GM21423 (cell line): Measurements from ENCODE around the gene GPR108.
"Not testable (repeated sequence)": the region's sequence is repeated elsewhere in the genome, so short reads cannot be mapped to it uniquely, and the experiment has no call there.

Source experiments
- ATAC-seq: cut with Tn5 transposase; IDR thresholded peaks from one replicate; pipeline ENCODE4 v1.9.1; 2021; ENCODE audit warnings: mild to moderate bottlenecking, moderate library complexity; ENCODE audit not compliant: unreplicated experiment

Gene GPR108

DNA sequence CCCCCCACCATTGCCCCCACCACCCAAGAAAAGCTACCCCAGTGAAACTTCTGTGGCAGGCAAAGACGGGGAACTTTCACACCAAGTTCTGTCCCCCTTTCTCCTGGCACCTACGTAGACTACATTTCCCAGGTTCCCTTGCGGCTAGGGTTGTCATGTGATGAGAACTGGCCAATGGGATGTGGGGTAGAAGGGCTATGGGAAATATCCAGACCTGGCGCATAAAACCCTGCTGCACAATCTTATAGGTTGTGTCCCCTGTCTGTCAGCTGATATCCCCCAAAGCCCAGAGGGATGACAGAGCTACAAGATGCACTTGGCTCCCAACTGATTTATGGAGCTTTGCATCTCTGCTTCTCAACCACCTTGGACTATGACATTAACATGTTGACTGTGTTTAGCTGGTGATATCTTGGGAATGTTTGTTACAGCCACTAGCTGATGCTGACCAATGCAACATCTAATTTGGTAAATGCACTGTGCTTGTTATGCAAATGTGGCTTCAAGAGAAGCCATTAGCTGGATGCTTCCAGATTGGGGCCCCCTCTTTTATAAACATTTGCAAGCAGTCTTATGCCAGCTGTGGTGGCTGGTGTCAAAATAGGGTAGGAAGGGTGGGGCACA lies 23.8 kb upstream of the GPR108 start:
- no peak for ATAC-seq

DNA sequence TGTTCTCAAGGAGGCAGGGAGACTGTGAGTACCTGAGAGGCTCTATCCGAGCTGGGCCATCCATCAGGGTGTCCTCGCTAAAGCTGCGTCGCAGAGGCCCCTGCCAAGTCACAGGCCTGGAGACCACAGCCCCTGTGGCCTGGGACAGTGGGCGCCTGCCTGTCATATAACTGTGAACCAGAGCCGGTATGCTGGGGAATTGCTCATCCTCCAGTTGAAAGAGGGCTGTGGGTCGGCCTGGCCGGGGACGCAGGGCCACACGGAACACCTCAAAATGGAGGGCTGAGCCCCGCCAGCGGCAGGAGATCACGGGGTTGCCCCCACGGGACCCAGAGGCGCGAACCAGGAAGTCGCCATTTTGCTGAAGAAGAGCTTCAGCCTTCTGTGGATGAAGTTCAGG lies 23.2 kb upstream of the GPR108 start:
- ATAC-seq = no peak

DNA sequence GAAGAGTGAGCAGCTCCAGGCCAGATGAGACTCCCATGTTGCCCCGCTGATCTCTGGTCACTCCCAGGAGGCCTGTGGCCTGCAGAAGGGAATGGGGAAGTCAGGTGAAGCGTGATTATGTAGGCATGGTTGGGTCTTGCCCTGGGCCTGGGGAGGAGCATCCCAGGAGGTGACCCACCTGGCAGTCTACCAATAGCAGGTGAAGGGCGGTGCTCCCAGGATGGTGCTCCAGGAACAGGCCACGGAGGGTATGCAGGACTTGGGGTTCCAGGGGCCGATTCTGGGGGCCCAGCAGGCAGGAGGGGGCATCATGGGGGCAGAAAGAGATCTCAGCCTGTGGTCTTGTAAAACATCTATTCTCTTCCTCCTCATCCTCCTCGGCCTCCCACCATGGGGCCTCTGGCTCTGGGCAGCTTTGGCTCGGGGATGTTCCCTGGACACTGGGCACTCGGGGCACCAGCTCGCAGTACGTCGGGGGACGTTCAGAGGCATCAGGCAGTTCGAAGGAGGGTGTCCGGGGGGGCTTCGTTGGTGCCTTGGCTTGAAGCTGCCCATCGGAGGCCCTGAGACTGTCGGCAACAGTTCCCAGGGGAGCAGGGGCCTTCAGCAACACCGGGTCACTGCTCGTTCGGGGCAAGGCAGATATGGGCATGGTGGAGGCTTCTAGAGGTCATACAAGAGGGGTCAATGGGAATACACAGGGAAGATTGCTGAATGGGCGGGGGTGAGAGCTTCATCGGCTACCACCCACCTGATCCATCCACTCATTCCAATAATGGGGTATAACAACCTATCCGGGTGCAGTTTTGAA lies 17.5 kb upstream of the GPR108 start:
- no peak for ATAC-seq

DNA sequence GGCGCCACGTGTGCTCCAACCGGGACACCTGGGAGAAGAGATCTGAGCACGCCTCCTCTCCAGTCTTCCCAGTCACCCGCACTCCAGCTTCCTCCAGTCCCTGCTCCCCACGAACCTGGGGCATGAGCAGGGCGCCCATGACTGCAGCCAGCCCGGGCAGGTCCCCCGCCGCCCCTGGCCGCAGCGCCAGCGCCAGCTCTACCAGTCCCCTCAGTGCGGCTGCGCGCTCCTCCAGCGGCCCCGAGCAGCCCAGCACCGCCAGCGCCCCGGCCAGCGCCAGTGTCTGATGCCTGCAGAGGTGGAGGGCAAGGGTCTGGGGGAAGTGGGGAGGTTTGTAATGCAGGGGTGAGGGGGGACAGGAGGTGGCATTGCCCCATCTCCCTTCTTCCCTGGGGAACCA lies 16.8 kb upstream of the GPR108 start:
- ATAC-seq = no peak

DNA sequence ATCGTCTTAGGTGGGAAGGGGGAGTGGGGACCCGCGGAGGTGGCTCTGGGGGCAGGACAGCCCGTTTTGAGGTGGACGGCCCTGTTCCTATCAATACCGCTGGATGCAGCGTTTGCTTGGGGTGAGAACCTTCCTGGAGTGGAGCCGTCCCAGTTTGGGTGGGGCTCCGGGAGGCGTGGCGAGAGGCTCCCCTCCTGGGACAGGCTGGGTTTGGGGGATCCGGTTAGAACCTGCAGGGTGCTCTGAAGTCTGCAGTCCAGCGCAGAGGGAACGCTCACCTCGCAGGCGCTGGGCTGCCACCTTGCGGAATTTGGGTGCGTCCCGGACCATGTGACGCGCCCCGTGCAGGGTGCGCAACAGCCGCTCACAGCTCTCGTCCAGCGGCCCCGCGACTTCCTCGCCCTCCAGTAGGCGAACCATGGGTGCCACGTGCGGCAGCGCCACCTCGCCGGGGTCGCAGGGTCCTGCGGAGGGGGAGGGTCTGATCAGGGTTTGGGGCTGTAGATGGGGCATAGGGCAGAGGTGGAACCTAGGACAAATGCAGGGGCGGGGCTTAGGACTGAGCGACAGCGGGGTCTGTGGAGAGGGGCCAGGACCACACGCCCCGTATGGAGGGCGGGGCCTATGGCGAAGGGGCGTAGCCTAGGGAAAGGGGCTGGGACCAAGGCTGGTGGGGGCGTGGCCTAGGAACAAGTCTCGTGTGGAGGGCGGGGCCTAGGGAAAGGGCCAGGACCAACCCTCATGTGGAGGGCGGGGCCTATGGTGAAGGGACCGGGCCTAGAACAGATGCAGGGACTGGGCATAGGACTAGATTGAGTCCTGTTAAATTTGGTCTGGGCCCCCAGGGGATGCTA lies 16.0 kb upstream of the GPR108 start:
- ATAC-seq = peak; percentile 73

DNA sequence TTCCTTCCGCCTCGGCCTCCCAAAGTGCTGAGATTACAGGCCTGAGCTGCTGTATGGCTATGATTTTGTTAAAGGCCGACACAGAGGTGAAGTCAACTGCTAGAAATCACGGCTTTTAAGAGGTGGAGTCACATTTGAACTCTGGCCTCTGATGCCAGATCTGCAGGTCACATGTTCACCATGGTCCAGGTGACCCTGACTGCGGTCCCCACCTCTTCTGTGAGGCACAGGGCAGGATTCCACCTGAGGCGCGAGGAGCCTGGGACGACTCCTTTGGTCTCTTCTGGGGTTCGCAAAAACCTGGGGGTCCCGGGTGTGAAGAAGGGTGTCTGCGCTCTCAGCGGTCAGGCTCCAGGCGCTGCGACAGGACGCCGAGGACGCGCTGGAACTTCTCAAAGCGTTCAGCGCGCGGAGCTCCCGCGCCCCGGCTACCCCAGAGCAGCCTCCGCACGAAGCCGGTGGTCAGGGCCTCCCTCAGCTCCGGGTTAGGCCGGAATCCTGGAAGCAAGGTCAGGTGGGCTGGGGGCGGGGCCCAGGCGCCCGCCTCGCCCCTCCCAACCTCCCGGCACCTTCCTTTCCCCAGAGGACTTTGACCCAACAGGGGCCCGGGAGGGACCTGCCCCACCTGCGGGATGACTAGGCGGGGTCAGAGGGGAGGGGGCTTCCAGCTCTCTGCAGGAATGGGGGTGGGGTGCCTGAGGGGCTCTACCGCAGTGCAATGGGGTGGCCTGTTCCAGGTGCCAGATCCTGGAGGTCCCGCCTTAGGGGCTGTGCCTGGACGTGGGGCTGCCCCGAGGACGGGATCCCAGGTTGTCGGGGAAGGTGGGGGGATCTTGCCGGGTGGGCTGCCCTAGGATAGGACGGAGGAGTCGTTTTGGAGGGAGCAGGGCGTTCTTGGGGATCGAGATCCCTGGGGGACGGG lies 15.1 kb upstream of the GPR108 start:
- no peak for ATAC-seq

DNA sequence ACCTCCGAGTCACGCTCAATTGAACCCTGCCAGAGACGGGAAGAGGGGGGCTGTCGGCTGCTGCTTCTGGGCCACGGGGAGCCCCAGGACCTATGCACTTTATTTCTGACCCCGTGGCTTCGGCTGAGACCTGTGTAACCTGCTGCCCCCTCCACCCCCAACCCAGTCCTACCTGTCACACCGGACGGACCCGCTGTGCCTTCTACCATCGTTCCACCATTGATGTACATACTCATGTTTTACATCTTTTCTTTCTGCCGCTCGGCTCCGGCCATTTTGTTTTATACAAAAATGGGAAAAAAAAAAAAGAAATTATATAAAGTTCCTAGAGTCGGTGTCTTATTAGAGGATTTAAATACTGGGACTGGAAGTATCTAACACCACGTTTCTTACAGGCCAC lies 13.8 kb upstream of the GPR108 start:
- ATAC-seq = no peak

DNA sequence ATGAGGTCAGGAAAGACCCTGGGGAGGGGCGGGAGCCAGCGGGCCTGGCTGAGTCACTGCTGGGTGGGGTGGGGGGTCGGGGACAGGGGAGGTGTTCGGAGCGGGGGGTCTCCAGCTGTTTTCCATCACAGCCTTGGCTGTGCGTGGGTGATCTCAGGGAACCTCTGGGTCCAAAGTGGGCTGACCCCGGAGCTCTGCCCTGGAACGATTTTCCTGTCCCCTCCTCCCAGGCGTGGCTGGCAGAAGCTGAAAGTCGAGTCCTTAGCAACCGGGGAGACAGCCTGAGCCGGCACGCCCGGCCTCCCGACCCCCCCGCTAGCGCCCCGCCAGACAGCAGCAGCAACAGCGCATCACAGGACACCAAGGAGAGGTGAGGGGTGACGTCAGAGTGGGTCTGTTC lies 12.7 kb upstream of the GPR108 start:
- ATAC-seq = no peak

DNA sequence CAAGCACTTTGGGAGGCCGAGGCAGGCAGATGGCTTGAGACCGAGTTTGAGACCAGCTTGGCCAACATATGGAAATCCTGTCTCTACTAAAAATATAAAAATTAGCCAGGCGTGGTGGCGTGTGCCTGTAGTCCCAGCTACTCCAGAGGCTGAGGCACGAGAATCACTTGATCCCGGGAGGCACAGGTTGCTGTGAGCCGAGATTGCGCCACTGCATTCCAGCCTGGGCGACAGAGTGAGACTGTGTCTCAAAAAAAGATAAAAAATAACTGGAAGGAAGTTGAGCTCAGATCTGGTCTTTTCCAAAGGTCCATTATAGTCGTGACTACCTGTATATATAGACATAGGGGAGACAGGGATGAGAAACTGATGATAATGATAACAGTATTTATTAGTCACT lies 11.2 kb upstream of the GPR108 start:
- ATAC-seq = not testable (repeated sequence)

DNA sequence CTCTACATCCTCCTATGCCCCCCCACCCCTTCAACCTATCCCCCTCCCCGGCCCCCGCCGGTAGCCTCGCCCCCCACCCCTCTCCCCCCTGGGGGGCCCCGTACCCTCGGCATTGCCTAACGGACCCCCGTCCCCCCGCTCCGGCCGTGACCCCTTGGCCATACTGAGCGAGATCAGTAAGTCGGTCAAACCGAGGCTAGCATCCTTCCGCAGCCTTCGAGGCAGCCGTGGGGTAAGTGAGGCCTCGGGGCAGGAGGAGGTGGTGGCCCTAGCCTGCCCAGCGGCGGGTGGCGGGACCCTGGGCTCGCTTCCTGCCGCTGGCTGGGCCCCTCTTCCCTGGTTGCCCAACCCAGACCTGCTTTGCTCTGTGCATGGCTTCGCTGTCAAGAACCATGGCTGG lies 8.6 kb upstream of the GPR108 start:
- ATAC-seq = no peak

DNA sequence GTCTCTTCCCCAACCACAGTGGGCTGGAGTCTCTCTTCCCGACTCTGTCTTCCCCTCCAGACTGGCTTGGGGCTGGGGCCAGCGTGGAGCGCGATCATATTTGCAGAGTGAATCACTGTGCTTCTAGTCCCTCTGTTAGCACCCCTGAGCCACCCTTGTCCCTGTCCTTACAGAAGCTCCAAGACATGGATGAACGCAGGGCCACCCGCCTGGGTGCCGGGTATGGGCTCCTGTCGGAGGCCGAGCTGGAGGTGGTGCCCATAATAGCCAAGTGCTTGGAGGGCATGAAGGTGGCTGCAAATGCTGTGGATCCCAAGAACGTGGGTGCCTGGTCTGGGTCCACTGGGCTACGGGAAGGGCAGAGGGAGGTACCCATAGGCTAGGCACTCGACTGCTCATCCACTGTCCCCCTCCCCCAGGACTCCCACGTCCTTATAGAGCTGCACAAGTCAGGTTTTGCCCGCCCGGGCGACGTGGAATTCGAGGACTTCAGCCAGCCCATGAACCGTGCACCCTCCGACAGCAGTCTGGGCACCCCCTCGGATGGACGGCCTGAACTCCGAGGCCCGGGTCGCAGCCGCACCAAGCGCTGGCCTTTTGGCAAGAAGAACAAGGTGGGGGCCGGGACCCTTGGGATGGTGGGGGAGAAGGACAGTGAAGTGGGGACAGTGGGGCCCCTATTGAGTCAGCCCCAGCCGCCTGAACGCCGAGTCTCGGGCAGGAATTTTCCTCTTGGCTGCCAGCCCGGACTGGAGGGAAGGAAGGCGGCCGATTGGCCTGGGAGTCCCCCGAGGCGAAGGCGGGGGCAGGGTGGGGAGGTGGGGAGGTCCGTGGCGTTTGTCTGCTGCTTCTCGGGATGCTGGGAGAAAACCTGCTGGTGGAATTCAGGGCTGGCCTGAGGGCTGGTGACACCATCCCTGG lies 7.3 kb upstream of the GPR108 start:
- no peak for ATAC-seq

DNA sequence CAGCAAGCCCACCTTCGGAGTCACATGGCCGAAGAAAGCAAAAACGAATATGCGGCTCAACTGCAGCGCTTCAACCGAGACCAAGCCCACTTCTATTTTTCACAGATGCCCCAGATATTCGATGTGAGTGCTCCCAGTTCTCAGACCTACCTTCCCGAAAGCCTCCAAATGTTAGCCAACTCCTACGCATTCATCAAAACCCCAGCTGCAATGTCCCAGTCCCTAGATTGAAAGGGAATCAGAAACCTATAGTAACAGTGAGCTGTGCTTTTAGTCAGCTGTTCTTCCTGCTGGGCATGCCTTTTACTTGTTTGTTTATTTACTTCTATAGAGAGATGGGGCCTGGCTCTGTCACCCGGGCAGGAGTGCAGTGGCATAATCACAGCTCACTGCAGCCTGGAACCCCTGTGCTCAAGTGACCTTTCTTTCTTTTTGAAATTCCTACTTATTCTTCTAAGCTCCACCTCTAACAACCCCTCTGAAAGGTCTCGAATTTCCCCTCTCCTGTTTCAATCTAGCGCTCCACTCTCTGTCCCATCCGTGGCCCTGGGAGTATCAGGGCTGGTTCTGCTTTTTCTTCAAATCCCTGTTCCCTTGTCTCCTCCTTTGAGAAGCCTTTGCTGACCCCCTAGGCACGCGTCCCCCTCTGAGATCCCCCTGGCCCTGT lies 6.5 kb upstream of the GPR108 start:
- ATAC-seq = no peak

DNA sequence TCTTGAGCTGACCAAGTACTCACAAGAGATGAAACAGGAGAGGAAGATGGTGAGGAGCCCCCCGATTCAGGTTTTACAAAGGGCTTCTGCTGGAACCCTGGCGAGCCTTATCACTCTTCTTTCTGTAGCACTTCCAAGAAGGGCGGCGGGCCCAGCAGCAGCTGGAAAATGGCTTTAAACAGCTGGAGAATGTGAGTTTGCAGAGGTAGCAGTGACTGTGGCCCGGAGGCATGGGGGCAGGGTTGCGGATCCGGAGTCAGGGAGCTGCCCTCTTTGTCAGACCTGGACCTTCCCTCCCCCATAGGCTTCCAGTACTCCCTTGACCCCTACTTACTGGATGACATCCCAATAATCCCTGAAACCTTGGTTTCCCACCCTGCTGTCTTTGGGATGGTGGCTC lies 5.7 kb upstream of the GPR108 start:
- ATAC-seq = no peak

DNA sequence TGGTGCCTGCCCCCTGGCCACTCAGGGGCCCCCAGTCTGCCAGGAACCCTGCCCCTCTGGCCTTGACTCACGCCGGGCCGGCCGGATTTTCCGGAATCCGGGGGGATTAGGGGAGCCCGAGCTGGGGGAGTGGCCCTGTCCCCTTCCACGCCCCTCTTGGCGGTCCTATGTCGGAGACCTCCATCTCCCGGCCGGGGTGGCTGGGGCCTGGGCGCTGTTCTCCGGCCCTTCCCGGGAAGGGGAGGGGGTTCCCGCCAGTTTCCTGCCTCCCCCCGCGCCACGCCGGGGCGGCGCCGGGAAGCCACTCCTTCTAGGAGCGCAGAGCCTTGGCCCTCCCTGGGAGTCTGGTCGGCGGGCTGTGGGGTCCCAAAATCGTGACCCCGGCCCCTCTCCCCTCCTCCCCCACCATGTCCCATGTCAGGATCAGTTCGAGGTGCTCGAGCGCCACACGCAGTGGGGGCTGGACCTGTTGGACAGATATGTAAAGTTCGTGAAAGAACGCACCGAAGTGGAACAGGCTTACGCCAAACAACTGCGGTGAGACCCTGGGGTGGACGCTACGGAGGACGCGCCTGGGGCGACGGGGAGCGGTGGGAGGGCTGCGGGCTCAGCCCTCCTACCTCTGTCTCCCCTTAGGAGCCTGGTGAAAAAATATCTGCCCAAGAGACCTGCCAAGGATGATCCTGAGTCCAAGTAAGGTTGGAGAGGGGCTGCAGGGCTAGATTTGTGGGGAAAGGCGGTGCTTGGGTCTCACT lies 3.4 kb upstream of the GPR108 start:
- ATAC-seq = no peak

DNA sequence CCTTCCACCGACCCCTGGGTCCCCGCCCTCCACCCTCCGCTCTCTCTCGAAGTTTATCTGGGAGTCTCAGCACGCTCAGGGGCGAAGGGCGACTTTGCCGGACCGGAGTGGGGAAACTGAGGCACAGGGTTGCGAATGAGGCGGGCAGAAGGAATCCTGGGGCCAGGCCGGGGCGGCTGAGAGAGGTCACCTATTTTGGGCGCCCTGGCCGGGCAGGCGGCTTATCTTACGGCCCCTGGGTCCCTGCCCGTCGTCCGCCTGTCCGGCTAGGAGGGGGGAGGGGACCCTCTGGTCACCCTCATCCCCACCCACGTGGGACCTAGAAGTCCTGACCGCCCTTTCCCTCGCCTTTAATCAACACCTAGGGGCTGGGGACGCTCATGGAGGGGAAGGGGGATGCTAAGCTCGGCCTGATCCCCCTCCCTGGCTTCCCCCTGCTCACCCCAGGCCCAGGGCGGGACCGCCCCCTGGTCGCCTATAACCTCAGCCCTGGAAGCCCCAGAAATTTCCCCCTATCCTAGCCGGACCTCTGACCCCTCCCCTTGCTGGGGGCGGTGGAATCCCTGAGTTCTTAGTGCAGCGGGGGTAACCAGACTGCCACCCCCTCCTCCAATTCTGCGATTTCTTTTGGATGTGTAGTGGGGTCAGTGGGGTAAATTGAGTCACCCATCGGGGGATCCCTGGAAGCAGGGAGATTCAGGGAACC lies 2.7 kb upstream of the GPR108 start:
- ATAC-seq = no peak

DNA sequence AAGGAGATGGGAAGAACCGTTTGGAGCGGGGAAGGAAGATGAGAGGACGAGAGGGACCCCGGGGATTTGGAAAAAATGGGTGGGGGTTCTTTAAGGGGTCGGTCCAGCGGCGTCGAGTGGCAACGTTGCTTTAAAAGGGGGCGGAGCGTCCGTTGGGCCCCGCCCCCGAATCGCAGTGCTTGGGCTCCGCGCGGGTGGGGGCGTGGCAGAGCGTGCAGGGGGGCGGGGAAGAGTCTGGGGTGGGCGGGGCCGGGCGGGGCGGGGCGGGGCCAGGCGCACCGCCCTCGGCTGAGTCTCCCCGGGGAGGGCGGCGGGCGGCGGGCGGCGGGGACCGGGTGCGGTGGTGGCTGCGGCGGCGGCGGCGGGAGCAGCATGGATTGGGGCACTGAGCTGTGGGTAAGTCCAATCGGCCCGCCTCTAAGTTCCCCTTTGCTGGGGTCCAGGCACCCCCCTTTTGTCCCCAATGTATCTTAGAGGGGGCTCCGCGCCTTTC lies 2.1 kb upstream of the GPR108 start, which contains the start of gene TRIP10:
TRIP10 (plus strand) TSS at position 291 of the 493 bp plus-strand sequence; CDS start at position 373, 82 bp downstream.
- ATAC-seq = no peak

DNA sequence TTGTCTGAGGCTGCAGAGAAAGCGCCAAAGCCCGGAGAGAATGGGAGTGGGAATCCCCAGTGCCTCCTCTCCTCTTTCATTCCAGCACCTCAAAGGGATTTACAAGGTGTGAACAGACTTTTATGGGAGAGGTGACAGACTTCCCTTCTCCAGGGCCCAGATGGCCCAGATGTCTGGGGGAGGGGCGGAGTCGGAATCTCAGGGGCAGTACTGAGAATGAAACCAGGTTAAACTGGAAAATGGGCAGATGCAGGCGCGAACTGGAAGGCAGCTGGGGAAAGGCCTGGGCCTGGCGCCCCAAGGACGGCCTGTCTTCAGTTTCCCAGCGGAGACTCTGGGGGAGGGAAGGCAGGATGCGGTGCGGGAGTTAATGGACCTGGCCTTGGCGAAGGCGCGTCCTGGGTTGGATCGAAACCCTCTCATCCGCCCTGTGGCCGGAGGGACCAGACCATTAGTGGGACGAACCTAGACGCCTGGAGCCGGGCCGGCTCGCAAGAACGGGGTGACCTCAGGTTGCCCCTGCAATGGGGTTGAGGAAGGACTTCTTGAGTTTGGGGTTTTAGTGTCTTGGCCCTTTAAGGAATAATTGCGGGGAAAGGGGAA lies 1.5 kb upstream of the GPR108 start:
- no peak for ATAC-seq
